ENCODE results near the gene ZNF512B. TPM values are rescaled to one million over a fixed set of nuclear protein-coding genes. Genes with fewer than 3 reads are reported as not detected.

The ZNF512B gene
- total RNA-seq, 4 donors from 2014 or later, result 13.4 to 24.8 (median 19.0) TPM

DNA sequence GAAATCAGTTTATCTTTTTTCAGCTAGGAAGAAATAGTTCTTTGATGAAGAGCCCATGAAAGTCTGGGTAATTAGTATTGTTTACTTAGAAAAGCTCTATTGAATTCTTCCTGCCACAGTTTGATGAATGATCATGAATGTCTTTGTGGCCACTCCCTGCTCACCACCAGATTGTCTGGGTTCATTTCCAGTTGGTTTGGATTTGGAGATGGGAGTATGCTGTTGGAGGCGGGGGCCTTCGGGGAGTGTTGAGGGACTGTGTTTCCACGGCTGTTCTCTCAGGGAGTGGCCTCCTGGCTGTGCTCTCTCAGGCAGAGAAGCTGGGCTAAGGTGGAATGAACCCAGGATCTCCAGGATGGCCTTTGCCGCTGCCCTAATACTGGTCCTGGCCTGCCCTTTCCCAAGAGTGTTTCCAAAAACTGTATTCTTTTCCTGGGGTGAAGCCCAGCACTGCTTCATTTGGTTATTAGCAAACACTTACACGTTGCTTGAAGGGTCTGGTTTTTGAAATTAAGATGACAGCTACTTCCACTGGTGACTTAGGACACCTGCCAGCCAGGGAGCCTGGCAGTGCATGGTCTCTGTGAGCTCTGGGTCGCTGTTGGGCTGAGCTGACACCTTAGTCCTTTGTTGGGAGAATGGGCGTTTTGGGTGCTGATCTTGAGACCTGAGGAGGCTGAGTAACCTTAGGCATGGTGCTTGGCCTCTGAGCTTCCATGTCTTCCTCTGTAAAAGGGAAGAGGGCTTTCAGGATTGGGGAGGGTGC, 34.4 kb upstream of the ZNF512B start:
- H3K27me3 ChIP-seq, result no peaks in the 10 kb centered on the region
- DNase-seq, result no peak
- H3K4me3 ChIP-seq (replicated peaks in 1 of 3), result no peak overlapping the region
- intact Hi-C loops (cut with DNase I), result no loop called here
- WGBS, 2 donors, result 82 to 86% methylated on average over 7 of the region's 7 CpGs
- no peak overlapping the region for H3K27ac ChIP-seq
- TF ChIP-seq CTCF (IDR thresholded peaks at IDR 0.05), result no peak
- no peak for TF ChIP-seq POLR2A (IDR thresholded peaks at IDR 0.05)
- no peaks in the 10 kb centered on the region for H3K4me1 ChIP-seq
- no peaks in the 10 kb centered on the region for H3K9me3 ChIP-seq
- peaks cover 46 to 66% of the 10 kb centered on the region in 2 donors for H3K36me3 ChIP-seq

GRCh38 chr20:64001607-64002011, 31.9 kb upstream of the ZNF512B start:
- no peak for DNase-seq
- TF ChIP-seq CTCF (IDR thresholded peaks at IDR 0.05) (no peak), POLR2A (IDR thresholded peaks at IDR 0.05) (no peak)
- Histone ChIP-seq H3K4me3 (replicated peaks in 1 of 3) (no peak overlapping the region), H3K36me3 (peaks cover 68 to 76% of the 10 kb centered on the region in 2 donors), H3K4me1 (no peaks in the 10 kb centered on the region), H3K27ac (no peak overlapping the region), H3K9me3 (no peaks in the 10 kb centered on the region), H3K27me3 (no peaks in the 10 kb centered on the region)
- intact Hi-C loops (cut with DNase I), result no loop called here
- 86 to 90% methylated on average over 11 of the region's 11 CpGs for WGBS, 2 donors

DNA sequence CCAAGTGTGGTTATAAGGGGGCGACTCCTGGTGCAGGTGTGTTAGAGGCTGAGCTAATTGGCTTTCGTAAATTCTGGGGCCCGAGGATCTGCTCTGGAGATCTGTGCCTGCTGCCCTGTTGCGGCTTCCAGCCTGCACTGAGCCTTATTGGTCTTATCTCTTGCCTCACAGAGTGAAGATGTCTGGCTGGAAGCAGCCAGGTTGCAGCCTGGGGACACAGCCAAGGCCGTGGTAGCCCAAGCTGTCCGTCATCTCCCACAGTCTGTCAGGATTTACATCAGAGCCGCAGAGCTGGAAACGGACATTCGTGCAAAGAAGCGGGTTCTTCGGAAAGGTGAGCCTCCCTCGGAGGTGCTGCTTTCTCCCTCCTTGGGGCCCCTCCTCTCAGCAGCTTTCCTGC, 31.2 kb upstream of the ZNF512B start:
- intact Hi-C loops (cut with DNase I), result no loop called here
- H3K27ac ChIP-seq, result no peak overlapping the region
- H3K4me1 ChIP-seq, result no peaks in the 10 kb centered on the region
- no peaks in the 10 kb centered on the region for H3K9me3 ChIP-seq
- no peak overlapping the region for H3K4me3 ChIP-seq (replicated peaks in 1 of 3)
- TF ChIP-seq POLR2A (IDR thresholded peaks at IDR 0.05) (no peak), CTCF (IDR thresholded peaks at IDR 0.05) (no peak)
- DNase-seq, result no peak
- 91 to 96% methylated on average over 11 to 12 of the region's 12 CpGs for WGBS, 2 donors
- peaks cover 75 to 82% of the 10 kb centered on the region in 2 donors for H3K36me3 ChIP-seq
- no peaks in the 10 kb centered on the region for H3K27me3 ChIP-seq

GRCh38 chr20:63982937-63983336, 13.2 kb upstream of the ZNF512B start:
- TF ChIP-seq POLR2A (IDR thresholded peaks at IDR 0.05) (no peak), CTCF (IDR thresholded peaks at IDR 0.05) (no peak)
- Histone ChIP-seq H3K4me1 (peaks cover 24 to 26% of the 10 kb centered on the region in 2 donors), H3K9me3 (no peaks in the 10 kb centered on the region), H3K27ac (no peak overlapping the region), H3K4me3 (replicated peaks in 1 of 3) (no peak overlapping the region), H3K36me3 (peaks cover 29 to 34% of the 10 kb centered on the region in 2 donors), H3K27me3 (no peaks in the 10 kb centered on the region)
- intact Hi-C loops (cut with DNase I), result no loop called here
- WGBS, 2 donors, result 92 to 94% methylated on average over 14 of the region's 14 CpGs
- DNase-seq, result no peak
